Effector CD4-positive, alpha-beta T cell (primary cell): Measurements from ENCODE around the gene KLHL17.
"Not testable (repeated sequence)": the region's sequence is repeated elsewhere in the genome, so short reads cannot be mapped to it uniquely, and the experiment has no call there.

Experiments
- DNase-seq: peaks from one replicate; pipeline ENCODE4 v3.0.0-alpha.2; 2020

The KLHL17 gene

GRCh38 chr1:1003618-1004419 lies 43.4 kb downstream of the KLHL17 start:
- no peak for DNase-seq

GRCh38 chr1:1004420-1004779 lies 44.0 kb downstream of the KLHL17 start:
- DNase-seq = no peak

- no peak for DNase-seq
Observed at GRCh38 chr1:1004780-1005697, 44.7 kb downstream of the KLHL17 start.

GRCh38 chr1:1005774-1006304 lies 45.5 kb downstream of the KLHL17 start:
- no peak for DNase-seq

GRCh38 chr1:1006305-1007159 lies 46.1 kb downstream of the KLHL17 start:
- no peak for DNase-seq

GRCh38 chr1:1010131-1010530 lies 49.7 kb downstream of the KLHL17 start:
- not testable (repeated sequence) for DNase-seq

GRCh38 chr1:1011396-1011949 lies 51.1 kb downstream of the KLHL17 start:
- DNase-seq = no peak

- not testable (repeated sequence) for DNase-seq
Observed at GRCh38 chr1:1012736-1013104, 52.3 kb downstream of the KLHL17 start.

- peak; percentile 84 for DNase-seq
Observed at GRCh38 chr1:1013105-1013921, 52.9 kb downstream of the KLHL17 start, which contains the start of gene ISG15. Gene ISG15, plus strand, starts transcription at chr1:1013497. Its CDS starts 77 bp downstream, at chr1:1013574.

GRCh38 chr1:1013922-1014648 lies 53.7 kb downstream of the KLHL17 start:
- DNase-seq = no peak

- DNase-seq = no peak
Observed at GRCh38 chr1:1014799-1015681, 54.7 kb downstream of the KLHL17 start.
